HS-5 (cell line): Measurements from ENCODE around the gene LPAR1.
"Not testable (repeated sequence)": the region's sequence is repeated elsewhere in the genome, so short reads cannot be mapped to it uniquely, and the experiment has no call there.

Experiments
- DNase-seq: peaks from one replicate; pipeline ENCODE4 v3.0.0-alpha.2; 2012; ENCODE audit warnings: low read depth

LPAR1 gene

GRCh38 chr9:111038331-111039230, at the start of gene LPAR1:
Gene LPAR1 (minus strand): TSS chr9:111038470. CDS start chr9:110972117, 66,353 bp downstream.
- no peak for DNase-seq

- no peak for DNase-seq
These were observed 40.2 kb upstream of the LPAR1 start for GRCh38 chr9:111078391-111079038.

GRCh38 chr9:111076519-111076918, 38.2 kb upstream of the LPAR1 start:
- DNase-seq = no peak

GRCh38 chr9:111076042-111076441, 37.8 kb upstream of the LPAR1 start:
- no peak for DNase-seq

GRCh38 chr9:111074395-111074794, 36.1 kb upstream of the LPAR1 start:
- DNase-seq = no peak

GRCh38 chr9:111069183-111069582, 30.9 kb upstream of the LPAR1 start:
- no peak for DNase-seq

GRCh38 chr9:111068771-111069170, 30.5 kb upstream of the LPAR1 start:
- DNase-seq = no peak

- no peak for DNase-seq
These were observed 30.1 kb upstream of the LPAR1 start for GRCh38 chr9:111068383-111068730.

- no peak for DNase-seq
These were observed 28.2 kb upstream of the LPAR1 start for GRCh38 chr9:111066468-111066867.

- no peak for DNase-seq
These were observed 27.1 kb upstream of the LPAR1 start for GRCh38 chr9:111065414-111065813.

GRCh38 chr9:111064160-111064837, 26.0 kb upstream of the LPAR1 start:
- DNase-seq = no peak

GRCh38 chr9:111063332-111063731, 25.1 kb upstream of the LPAR1 start:
- no peak for DNase-seq

- no peak for DNase-seq
These were observed 19.9 kb upstream of the LPAR1 start for GRCh38 chr9:111058166-111058565.

GRCh38 chr9:111056538-111056937, 18.3 kb upstream of the LPAR1 start:
- DNase-seq = peak; percentile 81

GRCh38 chr9:111052791-111053190, 14.5 kb upstream of the LPAR1 start:
- DNase-seq = peak; percentile 76

GRCh38 chr9:111051400-111051799, 13.1 kb upstream of the LPAR1 start:
- DNase-seq = no peak

- no peak for DNase-seq
These were observed 12.5 kb upstream of the LPAR1 start for GRCh38 chr9:111050819-111051218.

GRCh38 chr9:111047287-111047686, 9.0 kb upstream of the LPAR1 start:
- DNase-seq = not testable (repeated sequence)

- no peak for DNase-seq
These were observed 3.6 kb upstream of the LPAR1 start for GRCh38 chr9:111041902-111042301.

- DNase-seq = no peak
These were observed 2.2 kb upstream of the LPAR1 start for GRCh38 chr9:111040494-111040893.

GRCh38 chr9:111039231-111039906, 1.1 kb upstream of the LPAR1 start:
- no peak for DNase-seq

- DNase-seq = no peak
These were observed 451 bp downstream of the LPAR1 start for GRCh38 chr9:111037708-111038330.
